ENCODE data around the gene OSBPL7.

DNA sequence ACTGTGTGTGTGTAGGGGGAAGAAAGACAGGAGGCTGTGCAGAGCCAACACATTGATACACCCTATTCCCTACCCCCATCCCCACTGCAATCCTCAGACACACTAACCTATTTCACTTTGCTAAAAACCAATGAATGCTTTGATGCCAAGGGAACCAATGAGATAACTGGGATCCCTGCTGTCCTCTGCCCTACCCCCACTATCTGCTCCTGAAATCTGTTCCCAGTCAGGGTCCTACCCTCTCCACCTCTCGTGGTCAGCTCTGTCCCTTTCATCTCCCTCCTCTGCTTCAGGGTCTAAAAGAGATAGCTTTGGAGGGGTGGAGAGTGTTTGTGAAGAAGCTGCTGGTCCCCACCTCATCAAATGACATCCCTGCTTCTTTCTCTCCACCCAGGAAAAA, 48.5 kb upstream of the OSBPL7 start:
- TF ChIP-seq CTCF (IDR thresholded peaks at IDR 0.05) (no peak), RARB (CRISPR knock-in tag; IDR thresholded peaks at IDR 0.05) (no peak), CEBPB (IDR thresholded peaks at IDR 0.05) (no peak), E2F6 (IDR thresholded peaks at IDR 0.05; ENCODE audit: borderline replicate concordance, low read depth) (no peak), POLR2A (IDR thresholded peaks at IDR 0.05; ENCODE audit: low read length) (no peak), POLR2AphosphoS2 (conservative IDR thresholded peaks at IDR 0.05; ENCODE audit: low read length) (no peak), CHD2 (IDR thresholded peaks at IDR 0.05; ENCODE audit: low read length, partially characterized antibody) (no peak)
- TF ChIP-seq, protein P1, sequence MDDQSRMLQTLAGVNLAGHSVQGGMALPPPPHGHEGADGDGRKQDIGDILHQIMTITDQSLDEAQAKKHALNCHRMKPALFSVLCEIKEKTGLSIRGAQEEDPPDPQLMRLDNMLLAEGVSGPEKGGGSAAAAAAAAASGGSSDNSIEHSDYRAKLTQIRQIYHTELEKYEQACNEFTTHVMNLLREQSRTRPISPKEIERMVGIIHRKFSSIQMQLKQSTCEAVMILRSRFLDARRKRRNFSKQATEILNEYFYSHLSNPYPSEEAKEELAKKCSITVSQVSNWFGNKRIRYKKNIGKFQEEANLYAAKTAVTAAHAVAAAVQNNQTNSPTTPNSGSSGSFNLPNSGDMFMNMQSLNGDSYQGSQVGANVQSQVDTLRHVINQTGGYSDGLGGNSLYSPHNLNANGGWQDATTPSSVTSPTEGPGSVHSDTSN (IDR thresholded peaks at IDR 0.05) = no peak
- TF ChIP-seq, protein P2, sequence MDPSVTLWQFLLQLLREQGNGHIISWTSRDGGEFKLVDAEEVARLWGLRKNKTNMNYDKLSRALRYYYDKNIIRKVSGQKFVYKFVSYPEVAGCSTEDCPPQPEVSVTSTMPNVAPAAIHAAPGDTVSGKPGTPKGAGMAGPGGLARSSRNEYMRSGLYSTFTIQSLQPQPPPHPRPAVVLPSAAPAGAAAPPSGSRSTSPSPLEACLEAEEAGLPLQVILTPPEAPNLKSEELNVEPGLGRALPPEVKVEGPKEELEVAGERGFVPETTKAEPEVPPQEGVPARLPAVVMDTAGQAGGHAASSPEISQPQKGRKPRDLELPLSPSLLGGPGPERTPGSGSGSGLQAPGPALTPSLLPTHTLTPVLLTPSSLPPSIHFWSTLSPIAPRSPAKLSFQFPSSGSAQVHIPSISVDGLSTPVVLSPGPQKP (IDR thresholded peaks at IDR 0.05; ENCODE audit: low read depth, low read length) = no peak
